ENCODE data around the gene M1AP.

The M1AP gene

DNA sequence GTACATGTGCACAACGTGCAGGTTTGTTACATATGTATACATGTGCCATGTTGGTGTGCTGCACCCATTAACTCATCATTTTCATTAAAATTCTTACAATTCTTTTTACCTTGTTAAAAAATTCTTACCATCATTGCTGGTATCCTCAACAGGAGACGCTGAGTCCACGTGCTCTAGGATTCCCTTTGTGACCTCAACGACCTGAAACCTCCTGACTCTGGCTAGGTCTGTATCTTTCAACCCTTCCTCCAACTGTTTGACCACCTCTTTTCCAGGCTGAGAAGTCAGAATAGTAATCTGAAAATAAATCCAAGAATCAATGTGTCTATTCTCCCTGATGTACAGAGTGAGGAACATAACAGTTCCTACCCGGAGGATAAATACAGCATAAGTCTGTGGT lies 41.2 kb downstream of the M1AP start:
- Histone ChIP-seq H3K4me3 (ENCODE audit: low read length) (no peak overlapping the region), H3K27ac (ENCODE audit: low read depth, low read length) (no peak overlapping the region), H3K36me3 (ENCODE audit: control insufficient read depth, insufficient read depth, low read length) (no peaks in the 10 kb centered on the region), H3K27me3 (ENCODE audit: control insufficient read depth, insufficient read depth, low read length) (no peaks in the 10 kb centered on the region), H3K9ac (ENCODE audit: low read length) (no peak overlapping the region), H3K4me1 (ENCODE audit: control insufficient read depth, insufficient read depth, low read length) (no peaks in the 10 kb centered on the region)

DNA sequence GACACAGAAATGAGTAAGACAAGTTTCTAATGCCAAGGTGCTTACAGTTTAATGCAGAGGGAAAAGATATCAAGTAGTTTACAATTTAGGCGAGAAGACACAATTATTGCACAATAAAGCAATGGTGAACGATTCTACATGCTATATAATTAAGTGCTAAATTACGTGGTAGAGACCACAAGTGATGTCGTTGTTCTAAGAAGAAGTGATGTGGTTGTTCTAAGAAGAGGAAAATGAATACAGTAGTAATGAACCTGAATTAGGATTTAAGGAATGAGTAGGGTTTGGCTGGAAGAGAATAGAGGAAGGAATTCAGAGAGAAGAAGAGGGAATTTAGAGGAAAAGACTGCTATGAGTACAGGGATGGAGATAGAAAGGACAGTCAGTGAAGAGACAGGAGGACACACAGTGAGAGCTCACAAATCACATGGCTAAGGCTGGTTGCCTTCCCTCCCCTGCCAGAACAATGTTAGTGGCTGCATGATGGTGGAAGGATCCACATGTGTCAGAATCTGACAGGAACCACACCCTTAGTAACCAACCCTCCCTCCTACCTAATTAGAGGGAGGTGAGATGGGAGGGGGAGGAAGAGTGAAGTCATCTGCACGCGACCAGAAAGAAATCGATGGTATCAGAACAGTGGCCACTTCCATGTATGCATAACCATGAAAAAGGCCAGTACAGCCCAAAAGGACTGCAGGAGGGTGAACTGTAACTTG lies 44.7 kb downstream of the M1AP start:
- Histone ChIP-seq H3K27me3 (ENCODE audit: control insufficient read depth, insufficient read depth, low read length) (no peaks in the 10 kb centered on the region), H3K4me1 (ENCODE audit: control insufficient read depth, insufficient read depth, low read length) (no peaks in the 10 kb centered on the region), H3K9ac (ENCODE audit: low read length) (no peak overlapping the region), H3K36me3 (ENCODE audit: control insufficient read depth, insufficient read depth, low read length) (no peaks in the 10 kb centered on the region), H3K27ac (ENCODE audit: low read depth, low read length) (no peak overlapping the region), H3K4me3 (ENCODE audit: low read length) (no peak overlapping the region)

DNA sequence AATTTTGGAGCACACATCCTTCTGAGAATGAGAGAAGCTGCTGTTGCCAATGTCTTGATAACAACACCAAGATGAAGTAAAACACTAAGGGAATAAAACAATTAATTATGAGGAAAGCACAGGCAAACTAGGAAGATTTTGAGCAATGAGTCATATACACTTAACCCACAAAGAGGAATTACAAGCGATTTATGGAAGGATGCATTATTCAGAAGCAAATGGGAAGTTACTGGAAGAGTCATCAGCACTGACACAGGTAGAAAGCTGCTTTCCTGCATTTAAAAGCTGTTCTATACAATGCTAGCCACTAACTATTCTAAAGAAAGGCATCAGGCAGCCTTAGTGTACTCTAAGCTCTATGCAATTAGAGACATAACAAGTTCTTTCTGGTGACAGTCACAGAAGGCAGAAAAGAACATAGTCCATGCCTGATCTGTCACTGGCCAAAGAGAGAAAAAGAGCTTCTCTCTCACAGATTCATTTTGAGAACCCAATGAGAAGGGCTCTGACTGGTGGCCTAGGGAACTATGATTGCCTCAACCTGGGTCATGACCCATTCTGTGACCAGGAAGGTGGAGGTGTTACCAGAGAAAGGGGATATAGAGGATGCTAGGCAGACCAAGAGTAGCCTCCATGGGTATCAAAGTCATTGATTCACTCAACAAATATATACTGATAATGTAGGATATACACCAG lies 45.4 kb downstream of the M1AP start:
- no peak overlapping the region for H3K9ac ChIP-seq (ENCODE audit: low read length)
- H3K4me1 ChIP-seq (ENCODE audit: control insufficient read depth, insufficient read depth, low read length): no peaks in the 10 kb centered on the region
- H3K27ac ChIP-seq (ENCODE audit: low read depth, low read length): no peak overlapping the region
- no peak overlapping the region for H3K4me3 ChIP-seq (ENCODE audit: low read length)
- H3K36me3 ChIP-seq (ENCODE audit: control insufficient read depth, insufficient read depth, low read length): no peaks in the 10 kb centered on the region
- no peaks in the 10 kb centered on the region for H3K27me3 ChIP-seq (ENCODE audit: control insufficient read depth, insufficient read depth, low read length)

DNA sequence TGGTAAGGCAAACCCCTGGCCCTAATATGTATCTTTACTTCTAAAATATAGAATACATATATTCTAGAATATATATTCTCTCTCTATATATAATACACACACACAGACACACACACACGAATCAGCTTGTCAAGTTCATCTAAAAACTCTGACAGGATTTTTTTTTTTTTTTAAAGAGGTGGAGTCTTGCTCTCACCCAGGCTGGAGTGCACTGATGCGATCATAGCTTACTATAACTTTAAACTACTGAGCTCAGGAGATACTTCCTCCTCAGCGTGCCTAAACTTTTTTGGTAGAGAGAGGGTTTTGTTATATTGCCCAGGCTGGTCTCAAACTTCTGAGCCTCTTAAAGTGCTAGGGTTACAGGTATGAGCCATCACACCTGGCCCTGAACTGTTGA lies 48.5 kb downstream of the M1AP start:
- Histone ChIP-seq H3K27ac (ENCODE audit: low read depth, low read length) (no peak overlapping the region), H3K36me3 (ENCODE audit: control insufficient read depth, insufficient read depth, low read length) (no peaks in the 10 kb centered on the region), H3K9ac (ENCODE audit: low read length) (no peak overlapping the region), H3K4me3 (ENCODE audit: low read length) (no peak overlapping the region), H3K27me3 (ENCODE audit: control insufficient read depth, insufficient read depth, low read length) (no peaks in the 10 kb centered on the region), H3K4me1 (ENCODE audit: control insufficient read depth, insufficient read depth, low read length) (no peaks in the 10 kb centered on the region)

DNA sequence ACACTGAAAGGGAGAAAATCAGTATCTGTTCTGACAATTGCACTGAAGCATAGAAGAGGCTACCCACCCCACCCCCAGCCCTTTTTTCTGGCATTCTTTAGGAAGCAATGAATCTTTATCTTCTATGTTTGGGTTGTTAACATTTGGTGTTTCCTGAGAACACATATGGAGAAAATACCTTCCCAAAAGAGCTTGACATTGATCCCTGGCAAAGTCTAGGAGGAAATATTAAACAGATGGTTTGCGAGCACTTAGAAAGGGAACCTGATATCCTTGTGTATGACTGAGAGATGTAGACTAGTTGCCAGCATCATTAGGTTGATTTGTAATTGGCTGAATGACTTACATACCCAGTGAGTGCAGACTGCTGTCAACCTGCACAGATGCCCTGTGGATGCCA lies 50.7 kb downstream of the M1AP start:
- H3K4me1 ChIP-seq (ENCODE audit: control insufficient read depth, insufficient read depth, low read length): no peaks in the 10 kb centered on the region
- no peaks in the 10 kb centered on the region for H3K27me3 ChIP-seq (ENCODE audit: control insufficient read depth, insufficient read depth, low read length)
- H3K27ac ChIP-seq (ENCODE audit: low read depth, low read length): no peak overlapping the region
- H3K9ac ChIP-seq (ENCODE audit: low read length): no peak overlapping the region
- no peak overlapping the region for H3K4me3 ChIP-seq (ENCODE audit: low read length)
- H3K36me3 ChIP-seq (ENCODE audit: control insufficient read depth, insufficient read depth, low read length): no peaks in the 10 kb centered on the region

DNA sequence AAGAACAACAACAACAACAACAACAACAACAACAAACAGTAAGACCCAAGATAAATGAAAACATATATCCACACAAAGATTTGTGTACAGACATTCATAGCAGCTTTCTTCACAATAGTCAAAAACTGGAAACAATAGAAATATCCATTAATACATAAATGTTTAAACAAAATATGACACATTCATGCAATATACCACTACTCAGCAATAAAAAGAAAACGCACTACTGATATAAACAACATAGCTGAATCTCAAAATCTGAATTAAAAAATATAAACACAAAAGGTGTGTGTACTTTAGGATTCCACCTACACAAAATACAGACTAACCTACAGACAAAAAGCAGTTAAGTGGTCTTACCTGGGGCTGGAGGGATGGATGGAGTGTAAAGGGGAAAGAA lies 51.5 kb downstream of the M1AP start:
- H3K9ac ChIP-seq (ENCODE audit: low read length): no peak overlapping the region
- no peak overlapping the region for H3K27ac ChIP-seq (ENCODE audit: low read depth, low read length)
- H3K36me3 ChIP-seq (ENCODE audit: control insufficient read depth, insufficient read depth, low read length): no peaks in the 10 kb centered on the region
- no peaks in the 10 kb centered on the region for H3K27me3 ChIP-seq (ENCODE audit: control insufficient read depth, insufficient read depth, low read length)
- no peaks in the 10 kb centered on the region for H3K4me1 ChIP-seq (ENCODE audit: control insufficient read depth, insufficient read depth, low read length)
- no peak overlapping the region for H3K4me3 ChIP-seq (ENCODE audit: low read length)

DNA sequence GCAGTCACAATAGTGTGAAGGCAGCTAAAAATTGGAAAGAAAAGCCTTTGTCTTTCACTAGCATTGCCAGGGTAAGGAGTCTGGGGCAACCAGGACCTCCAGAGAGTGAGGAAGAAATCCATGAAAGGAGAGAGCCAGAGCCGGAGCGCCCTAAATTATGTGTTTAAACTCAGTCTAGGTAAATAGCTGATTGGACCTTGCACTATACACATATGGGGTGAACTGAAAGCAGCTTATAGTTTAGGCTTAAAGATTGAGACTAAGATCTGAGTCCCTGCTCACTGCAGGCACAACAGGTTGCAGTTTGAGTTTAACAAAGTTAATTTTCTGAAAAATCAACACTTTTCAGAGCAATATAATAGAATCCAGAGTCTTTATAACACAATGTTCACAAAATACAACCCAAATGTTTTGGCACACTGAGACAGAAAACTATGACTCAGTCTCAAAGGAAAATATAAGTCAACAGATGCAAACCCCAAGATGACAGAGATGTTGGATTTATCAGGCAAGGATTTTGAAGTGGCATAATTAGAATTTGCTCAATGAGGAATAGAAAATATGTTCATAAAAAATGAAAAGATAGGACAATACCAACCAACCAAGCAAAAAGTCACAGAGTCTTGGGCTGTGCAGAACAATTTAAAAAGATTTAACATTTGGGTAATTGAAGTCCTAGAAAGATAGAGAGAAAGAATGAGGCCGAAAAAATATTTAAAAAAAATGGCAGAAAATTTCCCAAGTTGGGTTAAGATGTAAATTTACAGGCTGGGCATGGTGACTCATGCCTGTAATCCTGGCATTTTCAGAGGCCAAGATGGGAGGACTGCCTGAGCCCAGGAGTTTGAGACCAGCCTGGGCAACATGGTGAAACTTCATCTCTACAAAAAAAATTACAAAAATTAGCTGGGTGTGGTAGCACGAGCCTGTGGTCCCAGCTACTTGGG lies 54.0 kb downstream of the M1AP start:
- no peaks in the 10 kb centered on the region for H3K27me3 ChIP-seq (ENCODE audit: control insufficient read depth, insufficient read depth, low read length)
- H3K4me3 ChIP-seq (ENCODE audit: low read length): no peak overlapping the region
- no peaks in the 10 kb centered on the region for H3K36me3 ChIP-seq (ENCODE audit: control insufficient read depth, insufficient read depth, low read length)

DNA sequence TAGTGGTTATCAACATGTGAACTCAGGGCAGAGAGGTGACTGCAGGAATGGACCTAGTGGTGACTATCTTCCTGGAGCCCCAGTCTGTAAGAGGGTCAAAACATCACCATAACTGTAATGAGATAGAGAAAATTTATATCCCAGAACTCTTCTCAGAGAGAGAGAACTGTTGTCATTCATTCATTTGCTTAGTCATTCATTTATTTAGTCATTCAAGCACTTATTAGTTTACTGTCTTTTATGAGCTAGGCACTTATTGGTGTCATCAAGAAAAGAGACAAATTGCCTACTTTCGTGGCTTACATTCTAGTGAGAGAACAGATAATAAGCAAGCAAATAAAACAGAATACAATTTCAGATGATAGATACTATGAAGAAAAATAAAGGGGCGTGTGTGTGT lies 59.5 kb downstream of the M1AP start:
- Histone ChIP-seq H3K4me3 (ENCODE audit: low read length) (no peak overlapping the region), H3K36me3 (ENCODE audit: control insufficient read depth, insufficient read depth, low read length) (no peaks in the 10 kb centered on the region), H3K27me3 (ENCODE audit: control insufficient read depth, insufficient read depth, low read length) (no peaks in the 10 kb centered on the region), H3K27ac (ENCODE audit: low read depth, low read length) (no peak overlapping the region), H3K9ac (ENCODE audit: low read length) (no peak overlapping the region), H3K4me1 (ENCODE audit: control insufficient read depth, insufficient read depth, low read length) (no peaks in the 10 kb centered on the region)

More for the DNA sequence above, 54.0 kb downstream of the M1AP start:
- Histone ChIP-seq H3K27ac (ENCODE audit: low read depth, low read length) (no peak overlapping the region), H3K4me1 (ENCODE audit: control insufficient read depth, insufficient read depth, low read length) (no peaks in the 10 kb centered on the region), H3K9ac (ENCODE audit: low read length) (no peak overlapping the region)

DNA sequence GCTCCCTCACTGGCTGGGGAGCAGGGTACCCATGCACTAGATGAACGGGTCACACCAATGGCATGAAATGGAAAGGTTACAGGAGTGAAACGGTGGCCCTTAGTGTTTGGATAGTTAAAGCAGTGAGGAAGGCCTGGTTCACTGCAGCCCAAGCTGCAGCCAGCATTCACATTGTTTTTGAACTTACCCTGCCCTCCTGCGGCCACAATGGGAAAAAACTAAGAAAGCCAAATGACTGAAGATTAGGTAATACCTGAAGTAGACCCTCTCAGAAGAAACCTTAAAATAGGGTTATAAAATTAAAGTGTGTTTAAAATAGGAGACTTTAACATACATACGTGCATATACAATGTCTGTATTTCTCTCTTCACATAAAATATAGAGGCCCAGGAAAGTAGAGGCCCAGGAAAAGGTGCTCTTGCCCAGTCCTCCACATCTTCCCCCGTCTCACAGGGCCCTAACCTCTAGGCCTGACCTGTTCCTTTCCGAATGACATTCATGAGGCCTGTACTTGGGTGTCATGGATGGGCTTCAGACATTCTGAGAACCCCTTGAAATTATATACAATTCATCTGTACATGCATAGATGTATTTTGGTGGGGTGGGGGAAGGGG lies 60.4 kb downstream of the M1AP start:
- Histone ChIP-seq H3K27ac (ENCODE audit: low read depth, low read length) (no peak overlapping the region), H3K4me3 (ENCODE audit: low read length) (no peak overlapping the region), H3K4me1 (ENCODE audit: control insufficient read depth, insufficient read depth, low read length) (no peaks in the 10 kb centered on the region), H3K9ac (ENCODE audit: low read length) (no peak overlapping the region), H3K27me3 (ENCODE audit: control insufficient read depth, insufficient read depth, low read length) (no peaks in the 10 kb centered on the region), H3K36me3 (ENCODE audit: control insufficient read depth, insufficient read depth, low read length) (no peaks in the 10 kb centered on the region)

DNA sequence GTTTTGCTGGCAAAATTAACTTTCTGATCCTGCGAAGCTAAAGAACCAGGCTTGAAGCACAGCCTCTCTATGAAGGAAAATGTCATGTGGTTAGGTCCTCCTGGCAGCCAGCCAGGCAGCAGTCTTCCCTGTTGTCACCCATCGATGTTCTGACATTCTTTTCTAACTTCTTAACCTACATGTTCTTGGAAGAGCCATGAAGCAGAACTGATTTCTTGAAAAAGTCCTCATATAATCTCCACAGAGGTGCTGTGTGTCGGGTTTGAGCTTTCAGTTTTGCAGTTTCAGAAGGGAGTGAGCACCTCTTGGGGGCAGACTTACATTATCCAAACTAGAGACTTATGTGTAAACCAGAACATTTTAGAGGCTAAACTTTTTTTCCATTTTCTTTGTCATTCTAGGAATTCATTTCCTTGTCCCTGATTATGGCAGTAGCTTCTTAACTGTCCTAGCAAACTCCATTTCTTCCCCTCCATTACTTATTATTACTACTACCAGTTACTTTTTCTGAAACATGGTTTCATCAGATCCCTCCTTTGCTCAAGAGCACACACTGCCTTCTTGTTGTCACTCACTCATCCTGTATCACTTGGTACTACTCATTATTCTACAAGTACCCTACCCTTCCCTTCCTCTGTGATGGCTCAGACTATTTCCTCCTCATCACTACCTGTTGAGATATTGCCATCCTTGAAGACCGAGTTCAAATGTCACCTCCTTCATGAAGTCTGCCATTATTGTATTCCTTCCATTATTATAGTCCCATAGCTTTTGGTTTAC lies 62.5 kb downstream of the M1AP start:
- Histone ChIP-seq H3K4me3 (ENCODE audit: low read length) (no peak overlapping the region), H3K4me1 (ENCODE audit: control insufficient read depth, insufficient read depth, low read length) (no peaks in the 10 kb centered on the region), H3K9ac (ENCODE audit: low read length) (no peak overlapping the region), H3K36me3 (ENCODE audit: control insufficient read depth, insufficient read depth, low read length) (no peaks in the 10 kb centered on the region), H3K27ac (ENCODE audit: low read depth, low read length) (no peak overlapping the region), H3K27me3 (ENCODE audit: control insufficient read depth, insufficient read depth, low read length) (no peaks in the 10 kb centered on the region)

DNA sequence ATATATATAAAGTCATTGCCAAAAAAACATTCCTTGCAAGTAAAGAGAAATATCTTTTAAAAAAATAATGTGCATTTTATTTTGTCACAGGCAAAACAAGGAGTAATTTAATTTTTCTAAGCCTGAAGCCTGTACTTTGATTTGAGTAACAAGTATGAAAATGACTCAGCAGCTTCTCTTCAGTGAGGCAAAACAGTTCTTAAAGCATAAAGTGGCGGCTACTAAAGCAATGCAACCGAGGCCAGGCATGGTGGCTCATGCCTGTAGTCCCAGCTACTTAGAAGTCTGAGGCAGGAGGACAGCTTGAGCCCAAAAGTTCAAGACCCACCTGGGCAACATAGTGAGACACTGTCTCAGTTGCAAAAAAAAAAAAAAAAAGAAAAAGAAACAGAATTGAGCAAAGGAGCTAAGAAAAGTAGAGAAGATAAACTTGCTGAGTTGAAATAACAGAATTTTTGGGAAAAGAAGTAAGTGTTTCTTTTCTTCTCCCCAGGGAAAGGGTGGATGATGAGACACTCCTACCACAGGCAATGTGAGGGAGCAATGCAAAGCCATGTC lies 64.0 kb downstream of the M1AP start:
- H3K27ac ChIP-seq (ENCODE audit: low read depth, low read length): no peak overlapping the region

More for the DNA sequence above, 64.0 kb downstream of the M1AP start:
- no peak overlapping the region for H3K9ac ChIP-seq (ENCODE audit: low read length)
- no peaks in the 10 kb centered on the region for H3K27me3 ChIP-seq (ENCODE audit: control insufficient read depth, insufficient read depth, low read length)
- H3K36me3 ChIP-seq (ENCODE audit: control insufficient read depth, insufficient read depth, low read length): no peaks in the 10 kb centered on the region
- H3K4me3 ChIP-seq (ENCODE audit: low read length): no peak overlapping the region
- H3K4me1 ChIP-seq (ENCODE audit: control insufficient read depth, insufficient read depth, low read length): no peaks in the 10 kb centered on the region
